Epithelial cell of prostate (primary cell): ENCODE measurements around the gene NOVA2.
"Not testable (repeated sequence)": the region's sequence is repeated elsewhere in the genome, so short reads cannot be mapped to it uniquely, and the experiment has no call there.

ENCODE experiments used
- DNase-seq: peaks from one replicate; pipeline ENCODE4 v3.0.0-alpha.2; 2011; ENCODE audit warnings: low read depth, low spot score
- H3K27ac ChIP-seq: fragments of 450-650 bp; 2 replicates; pipeline ENCODE4 v1.5.1; 2017; ENCODE audit warnings: mild to moderate bottlenecking

NOVA2 gene

GRCh38 chr19:45900738-45901431 is 72.8 kb downstream of the NOVA2 start:
- H3K27ac ChIP-seq, result no peak overlapping the region
- no peak for DNase-seq

GRCh38 chr19:45899919-45900589 is 73.6 kb downstream of the NOVA2 start:
- H3K27ac ChIP-seq, result no peak overlapping the region
- DNase-seq, result no peak

GRCh38 chr19:45899253-45899652 is 74.4 kb downstream of the NOVA2 start:
- no peak for DNase-seq
- H3K27ac ChIP-seq, result no peak overlapping the region

GRCh38 chr19:45897261-45897812 is 76.3 kb downstream of the NOVA2 start:
- no peak for DNase-seq
- no peak overlapping the region for H3K27ac ChIP-seq

- DNase-seq, H3K27ac ChIP-seq: not testable (repeated sequence)
Observed at GRCh38 chr19:45895983-45896599, 77.6 kb downstream of the NOVA2 start.

GRCh38 chr19:45895519-45895972 is 78.1 kb downstream of the NOVA2 start:
- H3K27ac ChIP-seq, result no peak overlapping the region
- DNase-seq, result no peak

GRCh38 chr19:45890877-45891276 is 82.8 kb downstream of the NOVA2 start:
- no peak overlapping the region for H3K27ac ChIP-seq
- DNase-seq, result no peak

- no peak for DNase-seq
- H3K27ac ChIP-seq, result no peak overlapping the region
Observed at GRCh38 chr19:45889210-45889885, 84.3 kb downstream of the NOVA2 start.

GRCh38 chr19:45887200-45887710 is 86.4 kb downstream of the NOVA2 start:
- no peak for DNase-seq
- H3K27ac ChIP-seq, result peak overlapping the region; percentile 83

GRCh38 chr19:45886427-45887199 is 87.1 kb downstream of the NOVA2 start:
- peak overlapping the region; percentile 83 for H3K27ac ChIP-seq
- peak; percentile 88 for DNase-seq

GRCh38 chr19:45885556-45886426 is 87.9 kb downstream of the NOVA2 start, which contains the start of gene IRF2BP1:
TSS of gene IRF2BP1 (minus strand) at chr19:45886141. CDS start at chr19:45885774, 367 bp downstream.
- peak within 1 kb of the TSS; percentile 83 for H3K27ac ChIP-seq
- peak; percentile 70 for DNase-seq

- peak overlapping the region; percentile 83 for H3K27ac ChIP-seq
- DNase-seq, result no peak
Observed at GRCh38 chr19:45884682-45885555, 88.7 kb downstream of the NOVA2 start.

GRCh38 chr19:45883881-45884681 is 89.6 kb downstream of the NOVA2 start:
- no peak overlapping the region for H3K27ac ChIP-seq
- DNase-seq, result no peak
